Right hindlimb (tissue), 1 donor: Measurements from ENCODE around the gene MAPK14.
A peak's percentile ranks its signal among the peaks of the same experiment; 100 is the strongest.
"Not testable (repeated sequence)": the region's sequence is repeated elsewhere in the genome, so short reads cannot be mapped to it uniquely, and the experiment has no call there.

Experiments
- DNase-seq: peaks from one replicate; pipeline ENCODE4 v3.0.0-alpha.2; 2018

The MAPK14 gene

DNA sequence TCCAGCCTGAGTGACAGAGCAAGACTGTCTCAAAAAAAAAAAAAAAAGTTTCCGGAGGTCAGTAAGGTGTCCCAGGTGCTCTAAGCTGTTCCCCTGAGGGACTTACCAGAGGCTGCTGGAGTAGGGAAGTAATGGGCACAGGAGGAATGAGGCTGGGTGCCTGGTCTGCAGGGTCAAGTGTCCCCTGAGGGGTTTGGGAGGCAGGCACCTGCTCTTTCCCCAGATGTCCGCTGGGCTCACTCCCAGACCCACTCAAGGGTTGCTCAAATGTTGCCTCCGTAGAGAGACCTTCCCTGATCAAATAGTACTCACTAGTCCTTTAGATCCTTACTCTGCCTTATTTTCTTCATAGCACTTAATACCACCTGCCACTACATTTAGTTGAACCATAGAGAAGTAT lies 97.3 kb downstream of the MAPK14 start:
- DNase-seq, result no peak

DNA sequence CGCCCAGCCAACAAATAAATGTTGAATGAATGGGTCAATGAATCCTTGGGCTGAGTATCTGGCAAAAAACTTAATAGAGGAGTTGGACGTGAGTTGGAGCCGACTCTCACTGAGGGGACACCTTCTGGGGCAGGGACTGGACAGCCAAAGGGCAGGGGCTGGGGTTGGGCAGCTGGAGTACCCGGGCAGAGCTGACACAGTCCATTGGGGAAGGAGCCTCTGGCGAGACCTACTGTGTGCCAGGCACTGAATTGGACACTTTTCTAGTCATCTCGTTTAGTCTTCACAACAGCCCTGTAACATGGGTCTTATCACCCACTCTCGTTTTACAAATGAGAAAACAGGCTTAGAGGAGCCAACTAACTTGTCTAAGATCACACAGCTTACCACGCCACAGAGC lies 98.0 kb downstream of the MAPK14 start:
- no peak for DNase-seq

DNA sequence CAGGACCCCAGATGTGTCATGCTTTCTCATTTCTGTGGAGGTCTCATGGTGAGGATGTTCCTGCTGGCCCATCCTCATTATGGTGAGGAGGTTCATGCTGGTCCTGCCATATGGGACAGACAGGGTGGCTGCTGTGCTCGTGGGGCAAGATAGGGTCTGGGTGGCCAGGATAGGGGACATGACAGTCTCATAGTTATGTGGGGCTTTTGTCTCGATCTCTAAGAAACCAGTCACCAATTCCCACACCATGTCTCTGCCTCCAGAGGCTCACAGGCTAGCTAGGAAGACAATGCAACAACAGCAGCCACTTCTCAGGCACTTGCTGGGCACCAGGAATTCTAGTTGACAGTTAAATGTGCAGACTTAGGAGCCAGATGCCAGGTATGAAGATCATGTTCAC lies 98.5 kb downstream of the MAPK14 start:
- DNase-seq, result no peak

DNA sequence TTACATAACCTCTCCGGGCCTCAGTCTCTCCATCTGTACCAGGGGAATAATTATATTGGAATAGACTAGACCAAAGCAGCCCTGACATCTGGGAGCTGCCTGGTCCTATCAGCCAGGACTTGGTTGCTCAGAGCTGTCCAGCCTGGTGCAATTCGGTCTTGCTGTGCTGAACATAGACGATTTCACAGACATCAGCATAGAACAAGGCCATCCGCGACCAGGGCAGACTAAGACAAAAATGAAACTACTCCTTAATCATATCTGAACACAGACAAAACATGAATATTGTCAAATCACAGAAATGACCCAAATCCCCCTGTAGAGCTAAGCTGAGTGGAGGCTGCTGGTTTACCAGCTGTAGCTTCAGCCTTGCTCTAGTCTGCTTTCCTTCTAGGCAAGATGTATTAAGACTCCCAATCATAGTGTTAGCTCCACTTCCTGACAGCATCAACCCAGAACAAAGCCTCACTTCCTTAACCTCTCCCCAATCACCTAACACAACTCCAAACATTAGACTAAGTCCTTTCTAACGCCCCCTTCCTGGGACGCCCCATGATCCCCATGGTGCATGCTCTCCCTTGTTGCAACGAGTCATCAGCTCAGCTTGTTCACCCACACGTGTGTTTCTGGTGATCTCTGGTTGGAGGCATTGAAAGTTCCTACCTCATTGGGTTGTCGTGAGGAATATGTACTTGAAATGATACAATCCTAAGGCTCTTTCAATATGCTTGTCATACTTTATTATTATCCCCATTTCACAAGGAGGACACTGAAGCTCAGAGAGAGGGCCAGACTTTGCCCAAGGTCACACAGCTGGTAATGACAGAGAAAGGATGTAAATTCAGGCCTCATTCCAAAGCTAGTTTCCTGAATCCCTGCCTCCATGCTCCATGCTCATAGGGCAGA lies 99.2 kb downstream of the MAPK14 start:
- no peak for DNase-seq

DNA sequence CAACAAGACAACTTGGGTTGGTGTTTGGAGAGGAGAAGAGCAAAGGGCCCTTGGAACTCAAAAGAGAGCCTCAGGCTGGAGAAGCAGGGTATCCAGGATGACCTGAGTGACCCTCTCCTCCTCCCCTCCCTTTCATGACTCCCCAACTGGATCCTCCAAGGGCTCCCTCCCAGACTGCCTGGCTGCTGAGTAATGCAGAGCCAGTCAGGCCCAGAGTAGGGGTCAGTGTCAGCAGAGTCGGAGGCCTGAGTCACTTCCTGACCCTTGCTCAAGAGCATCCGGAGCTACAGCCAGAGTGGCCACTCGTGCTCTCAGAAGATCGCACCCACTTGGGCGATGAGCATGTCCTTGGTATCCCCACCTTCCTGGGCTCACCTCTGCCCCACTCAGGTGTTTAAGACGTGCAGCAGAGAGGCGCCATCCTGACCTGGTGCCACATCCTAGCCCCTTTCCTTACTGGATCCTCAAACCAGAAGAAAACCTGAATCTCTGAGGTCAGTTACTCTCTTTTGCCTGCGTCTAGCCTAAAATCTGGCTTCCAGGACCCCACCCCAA lies 99.9 kb downstream of the MAPK14 start:
- DNase-seq, result no peak

DNA sequence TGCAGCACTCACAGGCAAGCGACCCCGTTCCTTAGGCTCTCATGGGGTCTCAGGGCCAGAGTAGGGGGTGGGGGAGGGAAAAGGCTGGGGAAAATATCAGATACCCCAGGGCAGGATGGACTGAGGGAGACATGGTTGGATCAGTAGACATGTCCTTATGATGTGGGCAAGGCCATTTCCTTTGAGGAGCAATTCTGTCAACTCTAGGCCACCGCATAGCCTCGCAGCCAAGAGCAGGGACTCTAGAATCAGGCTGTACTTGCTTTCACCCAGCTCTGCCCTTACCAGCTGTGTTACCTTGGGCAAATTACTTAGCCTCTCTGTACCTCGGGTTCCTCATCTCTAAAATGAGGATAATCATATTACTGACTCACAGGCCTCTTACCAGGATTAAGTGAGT lies 100.5 kb downstream of the MAPK14 start:
- DNase-seq, result no peak

DNA sequence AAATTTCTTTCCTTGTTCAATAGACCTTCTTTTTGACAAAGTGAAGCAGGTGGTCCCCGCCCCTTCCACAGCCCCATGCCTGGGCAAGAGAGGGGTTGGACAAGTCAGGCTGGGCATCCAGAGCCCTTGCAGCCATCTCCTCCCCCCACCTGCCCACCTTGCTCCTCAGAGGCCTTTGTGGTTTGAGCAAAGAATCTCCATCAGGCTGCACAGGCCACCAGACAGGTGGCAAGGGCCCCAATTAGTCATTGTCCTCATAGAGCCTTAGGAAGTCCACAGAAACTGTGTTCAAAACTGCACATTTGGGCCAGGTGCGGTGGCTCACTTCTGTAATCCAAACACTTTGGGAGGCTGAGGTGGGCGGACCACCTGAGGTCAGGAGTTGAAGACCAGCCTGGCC lies 101.2 kb downstream of the MAPK14 start:
- no peak for DNase-seq

DNA sequence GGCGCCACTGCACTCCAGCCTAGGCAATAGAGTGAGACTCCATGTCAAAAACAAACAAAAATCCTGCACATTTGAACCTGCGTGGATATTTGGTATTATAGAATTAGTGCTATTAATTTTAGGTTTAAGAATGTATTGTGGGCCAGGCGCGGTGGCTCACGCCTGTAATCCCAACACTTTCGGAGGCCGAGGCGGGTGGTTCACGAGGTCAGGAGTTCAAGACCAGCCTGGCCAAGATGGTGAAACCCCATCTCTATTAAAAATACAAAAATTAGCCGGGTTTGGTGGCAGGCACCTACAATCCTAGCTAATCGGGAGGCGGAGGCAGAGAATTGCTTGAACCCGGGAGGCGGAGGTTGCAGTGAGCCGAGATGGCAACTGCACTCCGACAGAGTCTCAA lies 101.7 kb downstream of the MAPK14 start:
- DNase-seq, result not testable (repeated sequence)

DNA sequence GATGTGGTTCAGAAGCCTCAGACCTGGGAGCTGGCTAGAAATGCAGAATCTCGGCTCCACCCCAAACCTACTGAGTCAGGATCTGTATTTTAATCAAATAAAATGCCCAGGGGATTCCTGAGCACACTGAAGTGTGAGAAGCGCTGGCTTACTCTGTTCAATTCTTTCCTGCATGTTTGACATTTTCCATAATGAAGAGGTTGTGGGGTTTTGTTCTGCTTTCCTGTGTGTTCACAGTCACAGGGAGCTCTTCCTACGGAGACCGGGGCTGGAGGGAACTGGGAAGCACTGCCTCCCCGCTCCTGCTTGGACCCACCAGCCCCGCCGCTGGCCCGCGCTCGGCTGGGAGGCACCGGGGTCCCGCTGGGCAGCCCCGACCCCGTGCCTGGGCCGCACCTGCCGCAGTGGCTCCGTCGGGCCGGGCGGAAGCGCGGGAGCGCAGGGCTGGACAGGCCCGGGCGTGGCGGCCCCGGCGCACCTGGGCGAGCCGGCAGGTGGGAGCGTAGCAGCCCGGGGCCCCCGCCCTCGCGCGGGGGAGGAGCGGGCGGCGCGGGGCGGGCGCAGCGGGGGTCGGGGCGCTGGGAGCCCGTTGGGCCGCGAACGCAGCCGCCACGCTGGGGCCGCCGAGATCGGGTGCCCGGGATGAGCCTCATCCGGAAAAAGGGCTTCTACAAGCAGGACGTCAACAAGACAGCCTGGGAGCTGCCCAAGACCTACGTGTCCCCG lies 102.5 kb downstream of the MAPK14 start, which contains the start of gene MAPK13:
Gene MAPK13, plus strand, starts transcription at position 573 of the 726 bp plus-strand sequence. Its CDS starts 70 bp downstream, at position 643.
- DNase-seq, result no peak

DNA sequence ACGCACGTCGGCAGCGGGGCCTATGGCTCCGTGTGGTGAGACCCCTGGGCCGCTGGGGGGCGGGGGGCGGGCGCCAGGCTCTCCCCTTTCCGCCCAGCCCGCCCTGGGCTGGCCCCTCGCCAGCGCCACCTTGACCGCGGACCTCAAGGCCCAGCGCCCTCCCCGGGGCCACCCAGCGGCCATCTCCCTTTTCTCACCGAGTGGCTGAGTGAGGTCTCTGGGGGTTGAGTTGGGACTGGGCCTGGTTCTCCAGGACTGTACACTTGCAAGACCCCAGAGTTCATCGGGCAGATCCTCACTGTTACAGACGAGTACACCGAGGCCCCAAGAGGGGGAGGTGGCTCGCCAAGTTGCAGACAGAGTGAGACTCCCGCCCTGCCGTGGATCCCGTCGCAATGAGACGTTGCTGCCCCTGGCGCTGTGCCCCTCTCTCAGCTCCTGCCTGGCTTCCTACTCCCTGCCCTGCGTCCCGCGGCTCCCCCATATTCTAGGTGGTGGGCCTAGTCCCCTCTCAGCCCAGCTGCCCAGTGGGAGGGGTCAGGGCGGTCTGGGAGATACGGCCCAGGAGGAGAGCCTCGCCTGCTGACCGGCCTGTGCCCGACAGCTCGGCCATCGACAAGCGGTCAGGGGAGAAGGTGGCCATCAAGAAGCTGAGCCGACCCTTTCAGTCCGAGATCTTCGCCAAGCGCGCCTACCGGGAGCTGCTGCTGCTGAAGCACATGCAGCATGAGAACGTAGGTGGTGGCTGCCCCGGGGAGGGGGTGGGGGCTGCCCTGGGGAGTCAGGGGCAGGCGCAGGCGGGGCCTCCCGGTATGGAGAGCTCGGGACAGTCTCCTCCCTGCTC lies 103.3 kb downstream of the MAPK14 start:
- peak; percentile 46 for DNase-seq

DNA sequence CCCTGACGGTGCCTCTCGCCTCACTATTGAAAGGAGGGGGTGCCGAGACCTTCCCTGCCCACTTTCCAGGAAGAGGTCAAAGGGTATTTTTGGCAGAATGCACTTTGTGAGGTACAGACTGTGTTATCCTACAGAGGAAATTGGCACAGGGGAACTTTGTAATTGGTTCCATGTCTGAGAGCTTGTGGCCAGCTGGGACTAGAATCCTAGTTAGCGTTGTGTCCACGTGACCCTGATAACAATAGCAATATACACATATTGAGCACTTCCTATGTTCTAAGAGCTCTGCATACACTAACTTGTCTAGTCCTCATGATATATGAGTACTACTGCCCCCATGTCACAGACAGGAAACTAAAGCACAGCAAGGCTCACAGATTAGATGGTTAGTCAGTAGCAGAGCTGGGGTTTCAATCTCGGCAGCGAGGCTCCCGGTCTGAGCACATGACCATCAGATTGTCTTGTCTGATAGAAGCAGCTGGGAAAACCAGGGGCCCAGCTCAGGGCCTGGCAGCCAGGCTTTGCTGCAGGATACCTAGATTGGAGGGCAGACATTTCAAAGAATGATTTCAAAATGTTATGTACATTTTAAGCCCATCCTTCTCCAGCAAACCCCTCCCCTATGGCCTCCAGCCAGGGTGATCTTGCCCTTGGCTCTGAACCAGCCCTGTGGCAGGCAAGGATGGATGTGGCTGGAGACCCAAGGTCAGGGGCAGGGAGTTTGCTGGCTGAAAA lies 104.1 kb downstream of the MAPK14 start:
- peak; percentile 55 for DNase-seq

DNA sequence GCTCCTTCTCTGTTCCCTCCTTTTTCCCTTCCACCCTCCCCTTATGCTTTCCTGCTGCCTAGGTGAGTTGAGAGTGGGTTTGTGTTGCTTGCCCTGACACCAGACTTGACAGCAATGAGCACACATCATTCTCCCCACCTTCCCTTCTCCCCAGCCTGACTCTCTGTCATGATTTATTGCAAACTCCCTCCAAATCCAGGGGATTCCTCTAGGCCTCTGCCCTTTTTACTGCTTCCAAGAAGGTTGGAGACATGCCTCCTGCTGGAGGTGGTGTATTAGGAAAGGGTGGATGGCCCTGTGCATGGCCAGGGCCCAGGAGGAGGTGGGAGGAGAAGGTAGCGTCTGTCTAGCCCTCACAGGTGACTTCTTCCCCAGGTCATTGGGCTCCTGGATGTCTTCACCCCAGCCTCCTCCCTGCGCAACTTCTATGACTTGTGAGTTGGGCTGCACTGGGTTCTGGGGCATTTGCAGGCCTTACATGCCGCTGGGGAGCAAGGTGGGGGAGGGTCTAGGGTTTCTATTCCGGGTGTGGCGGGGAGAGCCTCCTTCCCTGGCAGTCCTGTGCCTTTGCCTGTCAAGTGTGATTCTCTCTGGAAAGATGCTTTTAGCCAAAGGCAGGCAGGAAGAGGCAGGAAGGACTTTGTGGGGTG lies 104.8 kb downstream of the MAPK14 start:
- no peak for DNase-seq

DNA sequence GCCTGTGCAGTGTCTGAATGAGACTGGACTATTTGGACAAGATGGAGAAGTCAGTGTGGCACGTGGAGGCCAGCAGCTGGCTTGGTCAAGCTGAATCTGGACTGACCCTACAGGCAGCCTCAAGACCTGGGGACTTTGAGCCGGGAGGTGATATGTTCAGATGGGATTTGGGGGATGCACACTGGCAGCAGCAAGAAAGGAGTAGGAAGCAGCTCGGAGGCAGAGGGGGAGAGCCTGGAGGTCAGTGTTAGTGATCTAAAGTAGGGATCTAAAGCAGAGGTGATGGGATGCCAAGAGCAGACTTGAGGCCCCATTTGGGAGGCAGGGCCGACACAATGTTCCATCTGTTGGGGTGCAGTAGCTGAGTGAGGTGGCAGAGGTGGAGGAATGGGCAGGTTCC lies 105.5 kb downstream of the MAPK14 start:
- DNase-seq, result no peak

DNA sequence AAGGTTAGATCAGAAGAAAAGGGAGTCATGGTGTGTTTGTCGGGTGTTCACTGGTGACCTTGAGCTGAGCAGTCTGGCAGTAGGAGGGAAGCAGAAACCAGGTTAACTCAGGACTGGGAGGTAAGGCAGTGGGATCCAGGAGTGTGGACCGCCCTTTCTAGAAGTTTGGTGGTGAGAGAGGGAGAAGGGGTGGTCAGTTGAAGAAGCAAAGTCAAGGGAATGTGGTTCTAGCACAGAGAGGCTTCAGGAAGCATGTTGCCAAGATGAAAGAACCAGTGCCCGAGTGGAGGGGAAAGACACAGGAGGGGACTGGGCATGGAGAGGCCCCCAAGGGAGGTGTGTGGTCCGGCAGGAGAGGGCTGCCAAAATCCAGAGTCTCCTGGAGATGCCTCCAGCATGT lies 106.3 kb downstream of the MAPK14 start:
- no peak for DNase-seq

DNA sequence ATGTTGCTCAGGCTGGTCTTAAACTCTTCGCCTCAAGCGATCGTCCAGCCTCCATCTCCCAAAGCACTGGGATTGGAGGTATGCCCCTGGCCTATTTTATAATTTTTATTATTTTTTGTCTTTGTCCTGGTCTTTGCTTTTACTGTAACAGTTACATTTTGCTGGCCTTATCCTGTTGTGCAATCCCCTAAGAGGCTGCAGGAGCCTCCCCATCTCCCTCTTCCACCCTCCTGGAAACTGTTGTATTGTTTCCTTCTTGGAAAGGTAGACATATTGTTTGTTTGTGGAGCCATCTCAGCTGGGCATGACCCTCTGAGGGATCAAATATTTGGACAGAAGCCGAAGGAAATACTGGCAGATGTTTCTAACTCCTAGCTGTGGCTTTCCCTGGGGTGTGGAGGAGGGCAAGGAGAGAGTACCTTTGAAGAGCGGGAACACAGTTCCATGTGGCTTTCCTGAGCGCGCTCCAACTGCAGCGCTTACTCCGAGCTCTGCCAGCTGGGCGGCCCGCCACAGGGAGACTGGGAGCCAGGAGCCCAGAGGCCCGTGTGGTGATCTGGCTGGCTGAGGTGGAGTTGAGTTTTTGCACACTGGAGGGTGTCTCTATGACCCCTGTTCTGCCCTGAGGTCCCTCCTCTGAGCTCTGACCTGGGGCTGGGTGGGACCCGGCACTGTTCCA lies 107.6 kb downstream of the MAPK14 start:
- DNase-seq, result no peak

DNA sequence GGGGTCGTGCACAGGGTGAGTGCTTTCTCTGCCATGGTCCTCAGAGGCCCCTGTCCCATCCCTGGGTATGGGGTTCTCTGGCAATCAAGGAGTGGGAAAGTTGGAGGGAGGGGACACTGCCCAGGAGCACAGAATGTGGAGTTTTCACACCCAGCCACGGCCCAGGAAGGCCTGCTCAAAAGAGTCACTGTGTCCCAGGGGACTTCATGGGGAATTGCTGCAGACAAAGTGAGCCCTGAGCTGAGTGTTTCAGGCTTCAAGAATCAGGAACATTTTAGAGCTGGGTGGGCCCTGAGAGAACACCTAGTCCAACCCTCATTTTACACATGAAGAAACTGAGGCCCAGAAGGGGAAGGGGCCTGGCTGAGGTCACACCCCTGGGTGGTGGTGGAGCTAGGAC lies 108.4 kb downstream of the MAPK14 start:
- no peak for DNase-seq

DNA sequence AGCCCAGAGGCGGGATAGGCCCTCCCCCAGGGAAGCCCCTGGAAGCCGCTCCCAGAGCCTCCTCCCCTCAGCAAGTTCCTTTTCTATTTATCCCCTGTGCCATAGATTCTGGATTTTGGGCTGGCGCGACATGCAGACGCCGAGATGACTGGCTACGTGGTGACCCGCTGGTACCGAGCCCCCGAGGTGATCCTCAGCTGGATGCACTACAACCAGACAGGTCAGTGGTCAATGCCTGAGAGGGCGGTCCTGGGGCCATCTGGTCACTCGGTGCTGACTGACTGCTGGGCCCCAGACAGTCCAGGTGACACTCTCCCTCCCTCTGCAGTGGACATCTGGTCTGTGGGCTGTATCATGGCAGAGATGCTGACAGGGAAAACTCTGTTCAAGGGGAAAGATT lies 108.9 kb downstream of the MAPK14 start:
- no peak for DNase-seq

DNA sequence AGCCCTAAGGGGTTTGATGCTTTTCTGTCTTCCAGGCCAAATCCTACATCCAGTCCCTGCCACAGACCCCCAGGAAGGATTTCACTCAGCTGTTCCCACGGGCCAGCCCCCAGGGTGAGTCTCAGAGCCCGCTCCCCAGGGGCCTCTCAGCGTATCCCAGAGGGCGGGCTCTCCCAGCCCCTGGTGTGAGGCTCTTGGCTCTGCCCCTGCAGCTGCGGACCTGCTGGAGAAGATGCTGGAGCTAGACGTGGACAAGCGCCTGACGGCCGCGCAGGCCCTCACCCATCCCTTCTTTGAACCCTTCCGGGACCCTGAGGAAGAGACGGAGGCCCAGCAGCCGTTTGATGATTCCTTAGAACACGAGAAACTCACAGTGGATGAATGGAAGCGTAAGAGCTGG lies 111.1 kb downstream of the MAPK14 start:
- no peak for DNase-seq

DNA sequence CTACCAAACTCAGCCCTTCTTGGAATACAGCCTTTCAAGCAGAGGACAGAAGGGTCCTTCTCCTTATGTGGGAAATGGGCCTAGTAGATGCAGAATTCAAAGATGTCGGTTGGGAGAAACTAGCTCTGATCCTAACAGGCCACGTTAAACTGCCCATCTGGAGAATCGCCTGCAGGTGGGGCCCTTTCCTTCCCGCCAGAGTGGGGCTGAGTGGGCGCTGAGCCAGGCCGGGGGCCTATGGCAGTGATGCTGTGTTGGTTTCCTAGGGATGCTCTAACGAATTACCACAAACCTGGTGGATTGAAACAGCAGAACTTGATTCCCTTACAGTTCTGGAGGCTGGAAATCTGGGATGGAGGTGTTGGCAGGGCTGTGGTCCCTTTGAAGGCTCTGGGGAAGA lies 111.8 kb downstream of the MAPK14 start:
- DNase-seq, result no peak

DNA sequence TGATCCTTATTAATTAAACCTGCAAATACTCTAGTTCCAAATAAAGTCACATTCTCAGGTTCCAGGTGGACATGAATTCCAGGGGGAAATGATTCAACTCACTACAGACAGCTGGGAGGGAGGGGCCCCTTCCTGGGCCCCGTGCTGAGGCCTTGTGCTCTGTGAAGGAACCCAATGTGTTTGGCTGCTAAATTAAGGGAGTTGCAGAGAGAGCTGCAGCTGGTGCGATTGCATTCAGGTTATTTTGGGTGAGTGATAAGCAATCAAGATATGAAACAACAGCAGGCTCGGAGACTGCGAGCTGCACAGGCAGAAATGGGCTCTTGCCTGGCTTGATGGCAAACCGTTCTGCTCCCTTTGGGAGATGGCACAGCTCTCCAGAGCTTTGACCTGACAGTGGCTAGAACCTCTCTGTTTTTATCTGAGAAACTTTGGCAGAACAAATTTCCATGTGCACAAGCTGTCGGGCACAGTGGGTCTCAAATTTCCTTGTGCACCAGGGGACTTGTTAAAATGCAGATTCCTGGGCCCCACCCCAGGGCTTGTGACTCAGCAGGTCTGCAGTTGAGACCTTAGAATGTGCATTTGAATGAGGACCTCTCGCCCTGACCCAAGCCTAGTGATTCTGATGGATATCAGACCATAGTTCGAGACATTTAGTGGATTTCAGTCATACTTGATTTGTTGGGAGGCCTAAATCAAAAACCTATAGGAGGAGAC lies 112.5 kb downstream of the MAPK14 start:
- no peak for DNase-seq
